Tibial nerve (tissue), 4 donors: ENCODE data around the gene SYCE3.

Experiments
- CTCF ChIP-seq, 5 experiments: fragments of 200-600 bp in 3 of 5; fragments of 450-650 bp in 2 of 5; sonication (generic) in 3 of 5; IDR thresholded peaks; one replicate each; pipeline ENCODE4 v1.5.1; 2016 to 2019; ENCODE audit warnings: antibody characterized with exemption in 5 of 5, mild to moderate bottlenecking in 3 of 5, moderate library complexity in 2 of 5
- EP300 ChIP-seq, 2 donors: sonication (generic); formaldehyde crosslinking; IDR thresholded peaks; one replicate each; pipeline ENCODE4 v1.6.1; 2017; ENCODE audit warnings: antibody characterized with exemption in 2 of 2, mild to moderate bottlenecking in 1 of 2

- TF ChIP-seq CTCF (IDR thresholded peaks at IDR 0.05) (no peak), EP300 (IDR thresholded peaks at IDR 0.05) (no peak)
Observed at GRCh38 chr22:50572965-50573364, 10.2 kb upstream of the SYCE3 start.
